Activated T-cell treated with anti-CD3 and anti-CD28 coated beads, Interleukin-2, amount 50 U/mL, for 4 hours (primary cell): ENCODE results near the gene SIRPA. TPM values are rescaled to one million over a fixed set of nuclear protein-coding genes. Genes with fewer than 3 reads are reported as not detected.
"Not testable (repeated sequence)": the region's sequence is repeated elsewhere in the genome, so short reads cannot be mapped to it uniquely, and the experiment has no call there.

ENCODE experiments used
- ATAC-seq, 2 donors: fragments of 200-7000 bp; cut with Tn5 transposase; one replicate each; pipeline ENCODE4 v1.10.0; 2021
- DNase-seq: peaks from one replicate; pipeline ENCODE4 v3.0.0-alpha.2; 2020
- H3K27me3 Mint-ChIP-seq: one replicate; pipeline ENCODE4 v1.8.0; 2021; ENCODE audit warnings: low read depth, mixed read lengths
- H3K36me3 Mint-ChIP-seq: one replicate; pipeline ENCODE4 v1.8.0; 2022; ENCODE audit warnings: mixed read lengths; ENCODE audit not compliant: insufficient read depth
- H3K4me1 Mint-ChIP-seq: one replicate; pipeline ENCODE4 v1.8.0; 2021; ENCODE audit warnings: low read depth, mixed read lengths
- H3K4me3 Mint-ChIP-seq: one replicate; pipeline ENCODE4 v1.8.0; 2021; ENCODE audit warnings: mild to moderate bottlenecking, moderate library complexity, mixed read lengths
- H3K9me3 Mint-ChIP-seq: one replicate; pipeline ENCODE4 v1.8.0; 2021; ENCODE audit warnings: mixed read lengths
- total RNA-seq, 3 donors: library from RNA; stranded (reverse); gene quantifications; one replicate each; pipeline ENCODE4 v1.2.1, GENCODE V29; 2021

The SIRPA gene
- total RNA-seq, 3 donors from 2014 or later = 0.26 to 0.84 (median 0.33) TPM

DNA sequence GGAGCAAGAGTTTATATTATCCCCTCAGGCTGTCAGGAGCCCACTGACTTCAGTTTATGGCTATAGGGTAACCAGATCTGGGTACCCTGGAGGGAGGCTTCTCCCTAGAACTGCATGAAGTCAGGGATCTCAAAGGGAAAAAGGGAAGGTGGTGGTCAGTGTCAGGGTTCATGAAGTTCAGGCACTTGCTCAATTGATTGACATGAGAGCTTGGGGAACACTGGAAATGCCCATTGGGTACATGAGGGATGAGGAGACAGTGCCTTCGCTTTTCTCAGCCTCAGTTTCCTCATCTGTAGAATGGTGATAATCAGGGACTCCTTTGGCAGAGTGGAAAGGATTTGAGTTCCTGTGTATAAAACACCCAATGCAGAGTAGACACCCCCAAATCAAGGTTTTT lies 22.6 kb downstream of the SIRPA start:
- DNase-seq = no peak
- H3K4me3 Mint-ChIP-seq = no peak overlapping the region
- H3K4me1 Mint-ChIP-seq = no peaks in the 10 kb centered on the region
- no peaks in the 10 kb centered on the region for H3K9me3 Mint-ChIP-seq
- H3K36me3 Mint-ChIP-seq = no peaks in the 10 kb centered on the region
- no peak for ATAC-seq
- peaks cover 2% of the 10 kb centered on the region for H3K27me3 Mint-ChIP-seq

DNA sequence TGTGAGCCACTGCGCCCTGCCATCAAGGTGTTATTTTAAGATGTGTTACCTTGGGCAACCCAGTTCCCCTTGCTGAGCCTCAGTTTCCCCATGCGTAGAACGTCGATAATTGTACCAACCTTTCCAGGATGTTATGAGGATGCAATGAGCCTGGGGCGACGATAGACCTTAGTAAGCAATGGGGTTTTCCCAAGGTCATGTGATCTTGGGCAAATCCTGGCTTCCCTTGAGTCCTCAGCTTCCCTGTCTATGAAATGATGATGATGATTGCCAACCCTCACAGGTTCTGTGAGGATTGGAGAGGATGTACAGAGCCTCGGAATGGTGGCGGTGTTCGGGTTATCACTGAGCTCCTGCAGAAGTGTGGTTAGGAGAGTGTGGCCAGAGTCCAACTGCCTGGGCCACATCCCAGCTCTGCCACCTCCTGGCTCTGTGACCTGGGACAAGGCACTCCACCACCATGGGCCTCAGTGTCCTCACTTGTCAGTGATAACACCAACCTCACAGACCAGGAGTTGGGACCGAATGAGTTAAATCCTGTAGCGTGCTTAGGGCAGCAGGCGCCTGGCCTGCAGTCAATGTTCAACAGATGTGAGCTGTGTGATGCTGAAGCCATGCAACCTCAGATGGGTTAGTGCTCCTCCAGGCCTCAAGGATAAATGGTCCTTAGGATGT lies 23.4 kb downstream of the SIRPA start:
- H3K4me1 Mint-ChIP-seq = no peaks in the 10 kb centered on the region
- no peaks in the 10 kb centered on the region for H3K9me3 Mint-ChIP-seq
- H3K36me3 Mint-ChIP-seq = no peaks in the 10 kb centered on the region
- no peak for DNase-seq
- peaks cover 2% of the 10 kb centered on the region for H3K27me3 Mint-ChIP-seq
- H3K4me3 Mint-ChIP-seq = no peak overlapping the region
- ATAC-seq = no peak

DNA sequence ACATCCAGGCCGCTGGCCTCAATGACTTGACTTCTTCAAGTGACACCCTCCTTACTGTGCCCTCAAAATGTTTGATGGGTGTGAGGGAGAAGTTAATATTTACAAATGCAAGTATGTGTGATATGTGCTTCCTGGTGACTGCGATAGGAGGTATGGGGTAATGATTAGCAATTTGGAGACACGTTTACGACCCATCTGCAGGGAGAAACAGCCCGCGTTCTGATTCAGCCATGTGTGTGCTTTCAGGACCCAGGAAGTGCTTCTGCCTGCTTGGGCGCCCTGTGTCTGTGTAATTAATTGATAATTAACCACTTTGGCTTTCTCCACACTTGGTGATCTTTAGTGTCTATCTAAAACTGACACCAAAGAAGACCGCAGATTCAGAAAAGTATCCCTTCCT lies 25.0 kb downstream of the SIRPA start:
- Mint-ChIP-seq H3K36me3 (no peaks in the 10 kb centered on the region), H3K4me1 (no peaks in the 10 kb centered on the region), H3K4me3 (no peak overlapping the region), H3K27me3 (peaks cover 2% of the 10 kb centered on the region), H3K9me3 (no peaks in the 10 kb centered on the region)
- no peak for ATAC-seq
- DNase-seq = no peak

DNA sequence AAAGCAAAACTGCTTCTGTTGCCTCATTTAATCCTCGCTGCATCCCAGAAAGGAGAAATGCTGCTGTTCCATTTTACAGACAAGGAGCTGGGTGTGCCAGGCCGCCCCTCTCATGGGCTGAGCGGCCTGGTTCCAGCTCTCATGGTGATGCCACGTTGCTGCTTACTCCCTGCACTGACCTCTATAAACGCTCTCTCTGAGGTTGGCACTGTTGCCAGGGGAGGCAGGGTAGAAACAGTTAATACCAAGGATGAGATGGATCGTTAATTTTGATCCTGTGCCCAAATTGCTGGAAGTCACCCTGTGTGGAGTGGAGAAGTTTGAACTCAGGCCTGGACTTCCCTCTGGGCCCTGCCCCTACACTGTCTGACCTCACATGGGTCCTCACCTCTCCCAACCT lies 25.6 kb downstream of the SIRPA start:
- no peak for ATAC-seq
- Mint-ChIP-seq H3K4me3 (no peak overlapping the region), H3K4me1 (no peaks in the 10 kb centered on the region), H3K27me3 (peaks cover 2% of the 10 kb centered on the region), H3K36me3 (no peaks in the 10 kb centered on the region), H3K9me3 (no peaks in the 10 kb centered on the region)
- no peak for DNase-seq

DNA sequence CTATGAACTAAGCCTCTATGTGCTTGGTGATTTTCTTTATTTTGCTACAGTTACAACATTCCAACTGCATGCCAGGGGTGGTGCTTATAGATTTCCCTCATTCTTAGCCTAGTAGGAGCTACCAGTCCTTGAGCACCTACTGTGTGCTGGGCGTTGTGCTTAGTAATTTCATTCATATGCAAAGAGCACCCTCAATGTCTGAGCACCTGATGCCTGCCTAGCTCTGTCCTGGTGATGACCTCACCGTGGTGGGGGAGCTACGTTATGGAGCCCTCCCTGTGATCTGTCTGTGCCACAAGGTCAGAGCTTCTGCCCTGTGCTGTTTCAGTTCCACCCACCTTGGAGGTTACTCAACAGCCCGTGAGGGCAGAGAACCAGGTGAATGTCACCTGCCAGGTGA lies 26.8 kb downstream of the SIRPA start:
- ATAC-seq, H3K36me3 Mint-ChIP-seq, DNase-seq, H3K9me3 Mint-ChIP-seq, H3K27me3 Mint-ChIP-seq, H3K4me3 Mint-ChIP-seq, H3K4me1 Mint-ChIP-seq: not testable (repeated sequence)

DNA sequence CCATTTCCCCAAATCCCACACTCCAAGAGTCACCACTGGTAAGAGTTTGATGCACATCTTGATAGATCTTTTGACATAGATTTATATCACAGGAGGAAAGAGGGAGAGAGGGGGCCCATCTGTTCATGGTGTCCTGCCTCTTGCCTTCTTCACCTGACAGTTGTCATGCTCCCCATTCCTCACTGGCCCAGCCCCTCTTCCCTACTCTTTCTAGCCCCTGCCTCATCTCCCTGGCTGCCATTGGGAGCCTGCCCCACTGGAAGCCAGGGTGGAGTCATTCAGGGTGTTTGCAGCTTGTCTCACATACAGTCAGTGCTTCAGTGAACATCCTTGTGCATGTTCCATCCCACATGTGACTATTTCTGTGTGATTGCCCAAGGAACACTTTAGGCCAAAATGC lies 27.6 kb downstream of the SIRPA start:
- H3K4me3 Mint-ChIP-seq = no peak overlapping the region
- ATAC-seq (no peak), DNase-seq (no peak)
- no peaks in the 10 kb centered on the region for H3K36me3 Mint-ChIP-seq
- H3K27me3 Mint-ChIP-seq = peaks cover 6% of the 10 kb centered on the region
- H3K4me1 Mint-ChIP-seq = no peaks in the 10 kb centered on the region
- H3K9me3 Mint-ChIP-seq = no peaks in the 10 kb centered on the region

DNA sequence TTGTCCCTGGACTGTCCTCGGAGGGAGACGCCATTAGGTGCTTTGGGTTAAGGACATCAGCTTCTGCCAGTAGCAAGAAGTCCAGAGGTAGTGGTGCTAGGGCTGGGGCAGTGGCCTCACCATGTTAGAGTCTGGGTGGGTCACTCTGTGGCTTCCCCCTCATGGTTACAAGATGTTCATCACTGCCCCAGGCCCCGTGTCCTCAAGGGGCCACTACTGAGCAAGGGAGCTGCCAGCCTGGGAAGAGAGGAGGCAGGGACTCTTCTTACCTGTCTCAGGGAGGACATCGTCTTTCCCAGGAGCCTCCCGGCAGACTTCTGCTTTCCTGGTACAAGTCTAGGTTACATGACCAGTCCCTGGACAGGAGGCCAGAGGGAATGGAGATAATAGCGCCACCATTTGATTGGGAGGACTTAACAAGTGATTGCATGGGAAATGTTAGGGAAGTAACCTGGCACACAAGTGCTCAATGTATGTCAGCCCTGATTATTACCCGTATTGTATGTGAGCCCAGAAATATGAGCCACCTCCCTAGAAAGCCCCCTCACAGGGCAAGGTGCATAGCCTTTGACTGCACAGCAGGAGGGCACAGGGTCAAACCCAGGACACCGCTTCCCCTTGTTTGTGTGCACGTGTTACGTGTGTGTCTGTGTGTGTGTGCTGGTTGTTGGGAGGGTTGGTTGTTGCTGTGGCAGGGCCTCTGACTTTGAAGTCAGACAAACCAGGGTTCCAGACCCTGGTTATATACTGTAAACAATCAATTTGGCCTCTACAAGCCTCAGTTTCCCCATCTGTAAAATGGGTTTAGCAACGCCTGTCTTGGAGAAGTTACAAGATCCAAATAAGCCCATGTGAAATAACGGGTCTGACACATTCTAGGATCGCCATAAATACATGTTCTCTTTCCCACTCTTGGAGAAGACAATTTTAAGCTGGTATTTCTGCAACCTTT lies 30.0 kb downstream of the SIRPA start:
- H3K27me3 Mint-ChIP-seq = peaks cover 19% of the 10 kb centered on the region
- H3K36me3 Mint-ChIP-seq = no peaks in the 10 kb centered on the region
- no peak for ATAC-seq
- no peak for DNase-seq
- no peaks in the 10 kb centered on the region for H3K9me3 Mint-ChIP-seq
- H3K4me1 Mint-ChIP-seq = no peaks in the 10 kb centered on the region
- H3K4me3 Mint-ChIP-seq = no peak overlapping the region

DNA sequence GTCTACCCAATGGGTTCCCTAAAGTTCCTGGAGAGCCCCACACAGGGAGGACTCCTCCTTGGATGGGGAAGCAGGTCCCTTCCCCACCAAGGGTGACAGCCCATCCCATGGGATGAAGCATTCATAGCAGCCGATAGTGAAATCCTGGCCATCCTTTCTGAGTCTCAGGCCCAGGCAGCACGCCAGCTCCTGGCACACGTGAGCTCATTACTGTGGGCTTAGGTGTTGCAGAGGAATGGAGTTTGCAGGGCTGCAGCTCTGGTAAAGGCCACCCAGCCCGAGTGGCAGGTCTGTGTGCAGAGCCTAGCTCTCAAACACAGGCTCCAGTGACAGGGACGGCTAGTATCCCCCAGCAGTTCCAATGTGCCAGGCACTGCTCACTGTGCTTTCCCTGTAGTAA lies 31.0 kb downstream of the SIRPA start:
- ATAC-seq (no peak), DNase-seq (no peak)
- Mint-ChIP-seq H3K36me3 (no peaks in the 10 kb centered on the region), H3K4me1 (no peaks in the 10 kb centered on the region), H3K9me3 (no peaks in the 10 kb centered on the region), H3K27me3 (peaks cover 21% of the 10 kb centered on the region), H3K4me3 (no peak overlapping the region)

DNA sequence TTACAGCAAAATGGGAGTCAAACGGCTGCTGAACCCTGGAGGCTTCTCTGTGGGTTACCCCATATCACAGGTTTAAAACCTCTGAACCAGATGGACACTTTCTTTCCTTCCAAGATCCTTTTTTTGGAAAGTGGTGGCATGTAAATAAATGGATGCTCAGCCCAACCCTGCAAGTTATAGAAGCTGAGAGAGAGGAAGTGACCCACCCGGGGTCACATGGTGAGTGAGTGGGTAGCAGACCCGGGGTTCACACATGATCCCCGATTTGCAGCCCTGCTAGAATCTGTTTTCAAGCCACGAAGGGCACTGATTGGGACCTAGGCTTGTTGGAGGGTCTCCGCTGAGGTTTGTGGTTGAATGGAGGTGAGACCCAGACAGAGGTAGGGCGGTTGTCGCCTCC lies 32.0 kb downstream of the SIRPA start:
- ATAC-seq = no peak
- no peak for DNase-seq

DNA sequence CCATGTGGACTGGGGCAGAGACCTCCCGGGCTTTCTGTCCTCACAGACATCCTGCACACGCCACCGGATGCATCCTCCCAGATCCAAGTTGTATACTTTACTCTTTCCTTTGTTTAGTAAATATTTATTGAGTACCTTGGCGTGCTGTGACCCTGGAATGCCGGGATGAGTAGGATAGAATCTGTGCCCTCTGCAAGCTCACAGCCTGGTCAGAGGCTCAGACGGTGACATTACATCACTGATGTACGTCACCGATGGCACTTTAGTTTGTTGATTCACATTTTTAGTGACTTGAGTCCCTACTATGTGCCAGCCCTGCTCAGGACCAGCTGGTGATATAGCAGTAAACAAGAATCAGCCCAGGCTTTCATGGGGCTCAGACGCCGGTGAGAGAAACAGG lies 32.9 kb downstream of the SIRPA start:
- Mint-ChIP-seq H3K4me1 (no peaks in the 10 kb centered on the region), H3K4me3 (no peak overlapping the region), H3K9me3 (no peaks in the 10 kb centered on the region), H3K27me3 (peaks cover 35% of the 10 kb centered on the region), H3K36me3 (no peaks in the 10 kb centered on the region)
- DNase-seq (no peak), ATAC-seq (no peak)

More for the DNA sequence above, 32.0 kb downstream of the SIRPA start:
- H3K4me3 Mint-ChIP-seq = no peak overlapping the region
- peaks cover 26% of the 10 kb centered on the region for H3K27me3 Mint-ChIP-seq
- H3K4me1 Mint-ChIP-seq = no peaks in the 10 kb centered on the region
- no peaks in the 10 kb centered on the region for H3K9me3 Mint-ChIP-seq
- H3K36me3 Mint-ChIP-seq = no peaks in the 10 kb centered on the region

DNA sequence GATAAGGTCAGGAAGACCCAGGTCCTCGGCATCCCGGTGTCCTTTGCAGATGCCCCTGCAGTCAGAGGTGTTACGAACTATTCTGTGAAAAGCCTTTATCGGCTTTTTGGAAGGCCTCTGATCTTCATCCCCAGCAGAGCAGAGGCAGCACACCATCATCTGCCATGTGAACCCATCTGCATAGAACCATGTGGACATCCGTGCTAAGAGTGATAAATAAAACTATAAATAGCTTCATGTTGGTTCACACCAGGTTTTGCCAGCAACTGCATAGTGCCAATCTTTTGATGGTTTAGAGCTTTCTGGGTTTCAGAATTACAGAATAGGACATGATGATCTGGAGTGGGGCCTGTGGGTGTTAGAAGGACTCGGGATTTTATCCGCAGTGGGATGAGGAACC lies 33.6 kb downstream of the SIRPA start:
- Mint-ChIP-seq H3K36me3 (no peaks in the 10 kb centered on the region), H3K4me3 (no peak overlapping the region), H3K27me3 (peaks cover 35% of the 10 kb centered on the region), H3K9me3 (no peaks in the 10 kb centered on the region), H3K4me1 (no peaks in the 10 kb centered on the region)
- ATAC-seq = no peak
- DNase-seq = no peak

DNA sequence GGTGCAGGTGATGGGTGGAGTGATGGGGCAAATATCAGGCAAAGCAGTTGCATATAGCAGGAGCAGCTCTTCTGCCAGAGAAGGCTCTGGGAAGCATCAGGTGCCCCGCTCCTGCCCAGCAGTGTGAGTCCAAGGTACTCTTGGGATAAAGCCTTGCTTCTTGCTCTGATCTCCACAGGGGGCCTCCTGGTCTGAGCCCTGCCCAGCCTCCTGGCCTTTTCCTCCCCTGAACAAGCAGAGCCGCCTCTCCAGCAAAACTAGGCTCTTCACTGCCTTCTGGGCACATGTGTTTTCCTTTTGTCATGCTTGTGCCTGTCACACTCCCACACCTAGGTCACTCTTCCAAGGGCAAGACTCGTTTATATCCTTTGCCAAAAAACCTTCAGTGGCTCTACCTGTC lies 34.3 kb downstream of the SIRPA start:
- H3K36me3 Mint-ChIP-seq = no peaks in the 10 kb centered on the region
- H3K27me3 Mint-ChIP-seq = peaks cover 38% of the 10 kb centered on the region
- H3K9me3 Mint-ChIP-seq = no peaks in the 10 kb centered on the region
- no peaks in the 10 kb centered on the region for H3K4me1 Mint-ChIP-seq
- H3K4me3 Mint-ChIP-seq = no peak overlapping the region
- no peak for ATAC-seq
- DNase-seq = no peak

DNA sequence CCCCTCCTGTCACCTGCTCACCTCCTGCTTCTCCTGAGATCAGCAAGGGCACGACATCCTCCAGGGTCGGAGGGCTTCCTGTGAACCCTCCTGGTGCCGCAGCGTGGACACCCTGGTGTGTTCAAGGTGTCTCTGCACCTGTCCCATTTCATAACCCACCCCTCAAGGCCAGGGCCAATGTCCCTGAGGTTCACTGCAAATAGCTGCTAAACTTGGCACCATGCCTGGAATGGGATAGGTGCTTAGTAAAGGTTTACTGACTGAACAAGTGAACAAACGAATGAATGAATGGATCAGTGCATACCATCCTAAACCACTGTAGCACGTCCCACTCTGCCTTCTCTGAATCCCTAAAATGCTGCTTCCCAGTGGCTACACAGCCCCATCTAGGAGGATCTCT lies 35.0 kb downstream of the SIRPA start:
- Mint-ChIP-seq H3K27me3 (peaks cover 38% of the 10 kb centered on the region), H3K4me1 (no peaks in the 10 kb centered on the region), H3K36me3 (no peaks in the 10 kb centered on the region), H3K9me3 (no peaks in the 10 kb centered on the region), H3K4me3 (no peak overlapping the region)
- DNase-seq = no peak
- ATAC-seq = no peak

DNA sequence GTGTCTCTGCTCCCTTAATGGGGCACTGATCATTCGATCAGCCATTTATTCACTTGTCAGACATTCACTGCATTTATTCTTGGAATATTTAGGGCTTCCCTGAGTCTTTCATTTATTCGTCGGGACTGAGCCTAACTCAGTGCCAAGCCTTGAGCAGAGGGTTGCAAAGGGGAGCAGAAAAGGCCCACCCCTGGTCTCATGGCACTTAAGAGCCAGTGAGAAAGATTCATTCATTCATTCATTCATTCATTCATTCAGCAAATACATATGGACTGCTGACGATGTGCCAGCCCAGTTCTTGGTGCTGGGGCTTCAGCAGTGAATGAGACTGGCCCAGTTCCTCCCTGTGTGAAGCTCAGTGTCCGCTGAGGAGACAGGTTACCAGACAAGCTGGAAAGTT lies 36.6 kb downstream of the SIRPA start:
- no peaks in the 10 kb centered on the region for H3K4me1 Mint-ChIP-seq
- ATAC-seq (no peak), DNase-seq (no peak)
- no peak overlapping the region for H3K4me3 Mint-ChIP-seq
- peaks cover 33% of the 10 kb centered on the region for H3K27me3 Mint-ChIP-seq
- no peaks in the 10 kb centered on the region for H3K36me3 Mint-ChIP-seq
- H3K9me3 Mint-ChIP-seq = no peaks in the 10 kb centered on the region

DNA sequence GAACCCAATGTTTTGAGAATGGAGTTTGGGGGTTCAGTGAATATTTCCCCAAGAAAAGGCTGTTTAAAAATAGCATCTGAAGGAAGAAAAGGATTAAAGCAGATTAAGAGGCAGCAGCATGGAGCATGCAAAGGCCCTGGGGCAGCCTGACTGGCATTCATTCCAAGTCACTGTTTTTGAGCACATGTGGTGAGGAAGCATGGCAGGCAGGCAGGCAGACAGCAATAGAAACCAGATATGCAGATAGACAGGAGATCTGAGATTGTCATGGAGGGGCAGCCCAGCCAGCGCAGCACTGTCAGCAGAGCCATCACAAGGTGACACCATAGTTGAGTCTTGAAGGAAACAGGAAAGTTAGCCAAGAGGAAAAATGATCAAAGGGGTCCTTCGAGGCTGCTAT lies 37.8 kb downstream of the SIRPA start:
- Mint-ChIP-seq H3K27me3 (peaks cover 36% of the 10 kb centered on the region), H3K4me1 (no peaks in the 10 kb centered on the region), H3K4me3 (no peak overlapping the region), H3K36me3 (no peaks in the 10 kb centered on the region), H3K9me3 (no peaks in the 10 kb centered on the region)
- no peak for DNase-seq
- ATAC-seq = no peak
